Activated B cell treated with CpG ODN at 0.5 μM for 24 hours (primary cell): ENCODE results near the gene LSM2. TPM values are rescaled to one million over a fixed set of nuclear protein-coding genes. Genes with fewer than 3 reads are reported as not detected.

Experiments
- ATAC-seq: fragments of 200-7000 bp; cut with Tn5 transposase; one replicate; pipeline ENCODE4 v1.10.0; 2021; ENCODE audit warnings: low read depth, mild to moderate bottlenecking, moderate library complexity
- CTCF ChIA-PET: fragments of 350-600 bp; sonication (Branson Sonifier 250); formaldehyde crosslinking; loops from one replicate; lab custom pipeline; 2021; ENCODE audit warnings: antibody characterized with exemption; lab: Charles Lee
- POLR2A ChIA-PET: fragments of 350-600 bp; sonication (Branson Sonifier 250); formaldehyde crosslinking; loops from one replicate; lab custom pipeline; 2021; ENCODE audit warnings: antibody characterized with exemption; lab: Charles Lee
- DNase-seq: peaks from one replicate; pipeline ENCODE4 v3.0.0; 2022
- H3K27ac Mint-ChIP-seq: one replicate; pipeline ENCODE4 v1.8.0; 2020; ENCODE audit warnings: mixed read lengths
- H3K27me3 Mint-ChIP-seq: one replicate; pipeline ENCODE4 v1.8.0; 2021; ENCODE audit warnings: mixed read lengths
- H3K36me3 Mint-ChIP-seq: one replicate; pipeline ENCODE4 v1.8.0; 2021; ENCODE audit warnings: low read depth, mixed read lengths
- H3K4me1 Mint-ChIP-seq: one replicate; pipeline ENCODE4 v1.8.0; 2021; ENCODE audit warnings: mixed read lengths
- H3K4me3 Mint-ChIP-seq: one replicate; pipeline ENCODE4 v1.8.0; 2020; ENCODE audit warnings: mild to moderate bottlenecking, mixed read lengths
- H3K9me3 Mint-ChIP-seq: one replicate; pipeline ENCODE4 v1.8.0; 2020; ENCODE audit warnings: mixed read lengths
- intact Hi-C: fragments of 100-400 bp; cut with micrococcal nuclease; formaldehyde crosslinking; loops from one replicate; pipeline ENCODE4 v1.15.1; 2024
- total RNA-seq: library from RNA; stranded (reverse); gene quantifications from 2 replicates; pipeline ENCODE4 v1.2.3, GENCODE V29; 2022
- TF ChIP-seq, protein P1 (sequence below): fragments of 200-600 bp; IDR thresholded peaks from one replicate; pipeline ENCODE4 v1.8.0; 2022; ENCODE audit warnings: antibody characterized with exemption, mild to moderate bottlenecking

Gene LSM2
- total RNA-seq, 1 donor from 2014 or later: 61.8 TPM

DNA sequence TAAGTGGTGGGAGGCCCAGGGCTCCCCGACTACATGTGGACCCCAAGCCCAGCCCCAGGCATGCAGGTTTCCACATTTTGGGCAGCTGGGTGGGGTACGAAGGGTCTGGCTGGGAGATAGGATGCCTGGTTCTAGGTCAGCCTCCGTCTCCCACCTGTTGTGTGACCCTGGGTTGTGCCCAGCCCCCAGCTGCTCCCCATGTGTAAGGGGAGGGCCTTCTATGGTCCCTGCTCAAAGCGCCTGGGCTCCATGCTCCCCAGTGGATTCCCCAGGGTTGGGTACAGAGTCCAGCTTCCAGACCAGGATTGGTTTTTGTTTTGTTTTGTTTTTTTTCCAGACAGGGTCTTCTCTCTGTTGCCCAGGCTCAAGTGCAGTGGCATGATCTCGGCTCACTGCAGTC, 28.6 kb downstream of the LSM2 start:
- ATAC-seq (no peak), DNase-seq (no peak)
- Mint-ChIP-seq H3K27me3 (no peaks in the 10 kb centered on the region), H3K4me1 (peaks cover 24% of the 10 kb centered on the region), H3K9me3 (no peaks in the 10 kb centered on the region), H3K27ac (no peak overlapping the region), H3K36me3 (peaks cover 48% of the 10 kb centered on the region), H3K4me3 (no peak overlapping the region)
- POLR2A ChIA-PET: interaction anchor here (0.7 to 1.9 kb wide), 6 partner anchors 12 to 55 kb away, joined by 3 to 12 read pairs (median 6); partner anchors contain the start of genes LSM2, MSH5 and VARS1
- intact Hi-C loops: no loop called here
- CTCF ChIA-PET: interaction anchor here (1.8 kb wide), 1 partner anchor 13 kb away, joined by 5 read pairs; no protein-coding TSS in a partner anchor
- TF ChIP-seq, protein P1, sequence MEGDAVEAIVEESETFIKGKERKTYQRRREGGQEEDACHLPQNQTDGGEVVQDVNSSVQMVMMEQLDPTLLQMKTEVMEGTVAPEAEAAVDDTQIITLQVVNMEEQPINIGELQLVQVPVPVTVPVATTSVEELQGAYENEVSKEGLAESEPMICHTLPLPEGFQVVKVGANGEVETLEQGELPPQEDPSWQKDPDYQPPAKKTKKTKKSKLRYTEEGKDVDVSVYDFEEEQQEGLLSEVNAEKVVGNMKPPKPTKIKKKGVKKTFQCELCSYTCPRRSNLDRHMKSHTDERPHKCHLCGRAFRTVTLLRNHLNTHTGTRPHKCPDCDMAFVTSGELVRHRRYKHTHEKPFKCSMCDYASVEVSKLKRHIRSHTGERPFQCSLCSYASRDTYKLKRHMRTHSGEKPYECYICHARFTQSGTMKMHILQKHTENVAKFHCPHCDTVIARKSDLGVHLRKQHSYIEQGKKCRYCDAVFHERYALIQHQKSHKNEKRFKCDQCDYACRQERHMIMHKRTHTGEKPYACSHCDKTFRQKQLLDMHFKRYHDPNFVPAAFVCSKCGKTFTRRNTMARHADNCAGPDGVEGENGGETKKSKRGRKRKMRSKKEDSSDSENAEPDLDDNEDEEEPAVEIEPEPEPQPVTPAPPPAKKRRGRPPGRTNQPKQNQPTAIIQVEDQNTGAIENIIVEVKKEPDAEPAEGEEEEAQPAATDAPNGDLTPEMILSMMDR: no peak

GRCh38 chr6:31777667-31778050, 29.1 kb downstream of the LSM2 start:
- ATAC-seq (no peak), DNase-seq (no peak)
- H3K27me3 Mint-ChIP-seq: no peaks in the 10 kb centered on the region
- peak overlapping the region; percentile 72 for H3K27ac Mint-ChIP-seq
- peaks cover 27% of the 10 kb centered on the region for H3K4me1 Mint-ChIP-seq
- CTCF ChIA-PET: interaction anchor here (1.8 kb wide), 1 partner anchor 14 kb away, joined by 5 read pairs; no protein-coding TSS in a partner anchor
- H3K4me3 Mint-ChIP-seq: no peak overlapping the region
- TF ChIP-seq, protein P1: no peak
- no peaks in the 10 kb centered on the region for H3K9me3 Mint-ChIP-seq
- H3K36me3 Mint-ChIP-seq: peaks cover 44% of the 10 kb centered on the region
- intact Hi-C loops: loop anchor here (1.0 kb wide), 2 partner anchors 12 to 17 kb away; no protein-coding TSS in a partner anchor
- POLR2A ChIA-PET: interaction anchor here (0.6 to 1.9 kb wide), 12 partner anchors 13 to 126 kb away, joined by 3 to 12 read pairs (median 6); partner anchors contain the start of genes HSPA1A, HSPA1L, LSM2 and MSH5

DNA sequence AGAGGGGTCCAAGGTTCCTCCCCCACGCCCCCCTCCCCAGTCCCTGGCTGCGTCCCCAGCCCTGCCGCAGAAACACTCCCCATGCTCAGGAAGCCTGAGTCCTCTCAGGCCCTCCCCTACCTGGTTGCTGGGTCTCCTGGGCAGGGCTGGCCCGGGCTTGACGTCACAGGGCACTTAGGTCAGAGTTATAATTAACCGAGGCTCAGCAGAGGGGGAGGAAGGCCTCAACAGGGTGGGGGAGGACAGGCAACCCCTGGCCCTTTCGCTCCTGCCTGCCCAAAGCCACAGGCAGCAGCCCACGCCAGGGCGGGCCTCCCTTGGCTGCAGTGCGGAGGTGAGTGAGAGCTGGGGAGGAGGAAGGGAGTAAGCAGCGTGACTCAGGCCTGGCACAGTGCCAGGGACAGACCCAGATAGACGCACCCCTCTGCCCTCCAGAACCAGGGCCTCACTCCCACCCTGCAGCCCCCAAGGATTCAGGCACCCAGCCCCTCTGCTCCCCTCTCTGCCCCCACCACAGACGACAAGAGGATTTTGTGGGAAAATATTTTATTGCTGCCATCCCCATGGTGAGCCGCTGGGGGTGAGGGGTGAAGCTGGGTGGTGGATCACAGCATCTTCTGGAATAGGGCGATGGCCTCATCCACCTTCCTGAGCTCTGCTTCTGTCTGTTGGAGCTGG, 29.6 kb downstream of the LSM2 start, which contains the start of gene VWA7:
Gene VWA7, minus strand, starts transcription at position 340 of the 678 bp plus-strand sequence. CDS start 549 bp downstream, outside the sequence.
- ATAC-seq (peak; percentile 90), DNase-seq (peak; percentile 64)
- Mint-ChIP-seq H3K9me3 (no peaks in the 10 kb centered on the region), H3K36me3 (peaks cover 38% of the 10 kb centered on the region), H3K27me3 (no peaks in the 10 kb centered on the region), H3K27ac (peak within 1 kb of the TSS; percentile 72), H3K4me1 (peaks cover 30% of the 10 kb centered on the region), H3K4me3 (peak within 1 kb of the TSS; percentile 50)
- ChIA-PET POLR2A (interaction anchor here (0.6 to 1.9 kb wide), 12 partner anchors 13 to 125 kb away, joined by 3 to 12 read pairs (median 6); partner anchors contain the start of genes HSPA1A, HSPA1L, LSM2 and MSH5), CTCF (no interaction called here)
- intact Hi-C loops: loop anchor here (1.0 kb wide), 2 partner anchors 12 to 17 kb away; no protein-coding TSS in a partner anchor
- TF ChIP-seq, protein P1: no peak

- Mint-ChIP-seq H3K4me1 (peaks cover 30% of the 10 kb centered on the region), H3K36me3 (peaks cover 33% of the 10 kb centered on the region), H3K27ac (peak overlapping the region; percentile 72), H3K4me3 (peak overlapping the region; percentile 50), H3K27me3 (no peaks in the 10 kb centered on the region), H3K9me3 (no peaks in the 10 kb centered on the region)
- intact Hi-C loops: no loop called here
- ChIA-PET CTCF (no interaction called here), POLR2A (interaction anchor here (1.3 to 1.9 kb wide), 7 partner anchors 14 to 45 kb away, joined by 3 to 12 read pairs (median 6); partner anchors contain the start of genes HSPA1A, HSPA1L, LSM2 and MSH5)
- TF ChIP-seq, protein P1: no peak
- ATAC-seq (no peak), DNase-seq (no peak)
Measured at GRCh38 chr6:31776485-31776988, 30.2 kb downstream of the LSM2 start.
